Mucosa of rectum (tissue), 2 donors: ENCODE results near the gene PCDHB1.

Experiments
- H3K27ac ChIP-seq, 2 donors: one replicate each; pipeline ENCODE4 v1.7.0; 2013; ENCODE audit warnings: inconsistent platforms in 2 of 2, low read depth in 2 of 2, low read length in 2 of 2
- H3K27me3 ChIP-seq, 2 donors: one replicate each; pipeline ENCODE4 v1.7.0; 2013; ENCODE audit warnings: low read length in 2 of 2; ENCODE audit not compliant: control insufficient read depth in 2 of 2, insufficient read depth in 2 of 2
- H3K36me3 ChIP-seq, 2 donors: one replicate each; pipeline ENCODE4 v1.7.0; 2013; ENCODE audit warnings: low read length in 2 of 2; ENCODE audit not compliant: control insufficient read depth in 2 of 2, insufficient read depth in 2 of 2
- H3K4me1 ChIP-seq, 2 donors: one replicate each; pipeline ENCODE4 v1.7.0; 2013; ENCODE audit warnings: low read length in 2 of 2, mild to moderate bottlenecking in 1 of 2; ENCODE audit not compliant: control insufficient read depth in 2 of 2, insufficient read depth in 2 of 2
- H3K4me3 ChIP-seq, 2 donors: one replicate each; pipeline ENCODE4 v1.7.0; 2013; ENCODE audit warnings: low read length in 2 of 2
- H3K9ac ChIP-seq, 2 donors: one replicate each; pipeline ENCODE4 v1.7.0; 2013; ENCODE audit warnings: low read length in 2 of 2, low read depth in 1 of 2, mild to moderate bottlenecking in 1 of 2
- H3K9me3 ChIP-seq, 2 donors: one replicate each; pipeline ENCODE4 v1.7.0; 2013; ENCODE audit warnings: low read length in 2 of 2; ENCODE audit not compliant: control insufficient read depth in 2 of 2
- donor health status: healthy.
- donor health status: Normal muscosa, but diverticular disease.

The PCDHB1 gene

GRCh38 chr5:141017943-141018342 lies 33.2 kb upstream of the PCDHB1 start:
- H3K36me3 ChIP-seq, result no peaks in the 10 kb centered on the region
- H3K27me3 ChIP-seq, result no peaks in the 10 kb centered on the region
- no peaks in the 10 kb centered on the region for H3K4me1 ChIP-seq

GRCh38 chr5:141022384-141022783 lies 28.8 kb upstream of the PCDHB1 start:
- Histone ChIP-seq H3K4me3 (no peak overlapping the region), H3K36me3 (no peaks in the 10 kb centered on the region), H3K27me3 (no peaks in the 10 kb centered on the region), H3K9ac (no peak overlapping the region), H3K9me3 (no peaks in the 10 kb centered on the region), H3K4me1 (no peaks in the 10 kb centered on the region), H3K27ac (no peak overlapping the region)

More at GRCh38 chr5:141017943-141018342, 33.2 kb upstream of the PCDHB1 start:
- Histone ChIP-seq H3K9ac (no peak overlapping the region), H3K27ac (no peak overlapping the region), H3K4me3 (no peak overlapping the region), H3K9me3 (no peaks in the 10 kb centered on the region)

- Histone ChIP-seq H3K4me1 (no peaks in the 10 kb centered on the region), H3K27ac (no peak overlapping the region), H3K9me3 (no peaks in the 10 kb centered on the region), H3K27me3 (no peaks in the 10 kb centered on the region), H3K9ac (no peak overlapping the region), H3K4me3 (no peak overlapping the region), H3K36me3 (no peaks in the 10 kb centered on the region)
Observed at GRCh38 chr5:141031006-141031405, 20.2 kb upstream of the PCDHB1 start.

GRCh38 chr5:141032626-141033025 lies 18.5 kb upstream of the PCDHB1 start:
- Histone ChIP-seq H3K4me1 (no peaks in the 10 kb centered on the region), H3K9ac (no peak overlapping the region), H3K27me3 (no peaks in the 10 kb centered on the region), H3K9me3 (no peaks in the 10 kb centered on the region), H3K4me3 (no peak overlapping the region), H3K36me3 (no peaks in the 10 kb centered on the region), H3K27ac (no peak overlapping the region)

- Histone ChIP-seq H3K4me3 (no peak overlapping the region), H3K9me3 (peaks cover 0 to 2% of the 10 kb centered on the region in 2 donors), H3K27ac (no peak overlapping the region), H3K36me3 (no peaks in the 10 kb centered on the region), H3K9ac (no peak overlapping the region), H3K27me3 (no peaks in the 10 kb centered on the region), H3K4me1 (no peaks in the 10 kb centered on the region)
Observed at GRCh38 chr5:141039061-141039460, 12.1 kb upstream of the PCDHB1 start.

- H3K4me3 ChIP-seq, result no peak overlapping the region
- H3K4me1 ChIP-seq, result no peaks in the 10 kb centered on the region
- H3K36me3 ChIP-seq, result no peaks in the 10 kb centered on the region
- H3K9me3 ChIP-seq, result peaks cover 0 to 2% of the 10 kb centered on the region in 2 donors
- no peaks in the 10 kb centered on the region for H3K27me3 ChIP-seq
- no peak overlapping the region for H3K9ac ChIP-seq
- H3K27ac ChIP-seq, result no peak overlapping the region
Observed at GRCh38 chr5:141039517-141039916, 11.7 kb upstream of the PCDHB1 start.

- Histone ChIP-seq H3K27me3 (no peaks in the 10 kb centered on the region), H3K36me3 (no peaks in the 10 kb centered on the region), H3K4me3 (peak overlapping the region in 1 of 2 donors; percentile 49), H3K9ac (no peak overlapping the region), H3K4me1 (no peaks in the 10 kb centered on the region), H3K9me3 (peaks cover 0 to 2% of the 10 kb centered on the region in 2 donors), H3K27ac (no peak overlapping the region)
Observed at GRCh38 chr5:141040093-141040770, 10.9 kb upstream of the PCDHB1 start.

- no peaks in the 10 kb centered on the region for H3K27me3 ChIP-seq
- H3K9ac ChIP-seq, result no peak overlapping the region
- H3K27ac ChIP-seq, result peak overlapping the region in 1 of 2 donors; percentile 23
- H3K36me3 ChIP-seq, result no peaks in the 10 kb centered on the region
- H3K9me3 ChIP-seq, result peaks cover 2% of the 10 kb centered on the region in 2 donors
- H3K4me1 ChIP-seq, result no peaks in the 10 kb centered on the region
- H3K4me3 ChIP-seq, result peak overlapping the region; percentile 4 to 49
Observed at GRCh38 chr5:141040771-141041426, 10.3 kb upstream of the PCDHB1 start.

GRCh38 chr5:141041427-141041785 lies 9.8 kb upstream of the PCDHB1 start:
- Histone ChIP-seq H3K9me3 (peaks cover 2% of the 10 kb centered on the region in 2 donors), H3K4me3 (no peak overlapping the region), H3K36me3 (no peaks in the 10 kb centered on the region), H3K4me1 (no peaks in the 10 kb centered on the region), H3K9ac (no peak overlapping the region), H3K27ac (no peak overlapping the region), H3K27me3 (no peaks in the 10 kb centered on the region)

- Histone ChIP-seq H3K9ac (no peak overlapping the region), H3K4me3 (no peak overlapping the region), H3K4me1 (no peaks in the 10 kb centered on the region), H3K27ac (no peak overlapping the region), H3K9me3 (peaks cover 2% of the 10 kb centered on the region in 2 donors), H3K27me3 (no peaks in the 10 kb centered on the region), H3K36me3 (no peaks in the 10 kb centered on the region)
Observed at GRCh38 chr5:141042555-141042954, 8.6 kb upstream of the PCDHB1 start.
